Measurements from ENCODE around the gene REC8. TPM values are rescaled to one million over a fixed set of nuclear protein-coding genes. Genes with fewer than 3 reads are reported as not detected.

Gene REC8
- polyA plus RNA-seq, 2 donors = 3.9 to 10.0 TPM

DNA sequence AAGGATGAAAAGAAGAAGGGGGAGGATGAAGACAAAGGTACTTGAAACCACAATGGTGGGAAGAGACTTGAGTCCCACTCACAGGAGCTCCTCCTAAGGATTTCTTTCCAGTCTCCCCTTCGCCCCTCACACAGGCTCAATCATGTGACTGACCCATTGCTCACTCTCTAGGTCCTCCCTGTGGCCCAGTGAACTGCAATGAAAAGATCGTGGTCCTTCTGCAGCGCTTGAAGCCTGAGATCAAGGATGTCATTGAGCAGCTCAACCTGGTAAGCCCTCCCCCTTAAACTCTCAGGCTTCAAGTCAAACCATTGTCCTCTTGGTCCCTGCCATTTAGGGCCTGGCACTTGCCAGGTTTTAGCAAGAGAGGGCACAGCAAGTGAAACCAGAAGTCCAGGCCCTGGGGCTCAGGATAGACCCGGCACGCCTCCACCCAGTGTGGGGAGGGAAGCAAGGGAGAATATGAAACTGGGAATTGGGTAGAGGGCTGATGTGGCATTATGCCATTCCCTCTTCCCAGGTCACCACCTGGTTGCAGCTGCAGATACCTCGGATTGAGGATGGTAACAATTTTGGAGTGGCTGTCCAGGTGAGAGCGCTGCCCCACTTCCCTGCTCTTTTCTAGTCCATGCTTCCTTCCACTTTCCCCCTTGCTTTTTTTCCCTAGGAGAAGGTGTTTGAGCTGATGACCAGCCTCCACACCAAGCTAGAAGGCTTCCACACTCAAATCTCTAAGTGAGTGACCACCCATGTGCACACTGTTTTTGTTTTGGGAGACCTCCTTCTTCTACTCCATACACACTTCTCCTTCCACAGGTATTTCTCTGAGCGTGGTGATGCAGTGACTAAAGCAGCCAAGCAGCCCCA, 34.1 kb upstream of the REC8 start:
- Histone ChIP-seq H3K9me3 (ENCODE audit: control insufficient read depth in 2 of 2, insufficient read depth in 1 of 2, low read depth in 1 of 2, low read length in 1 of 2) (no peaks in the 10 kb centered on the region), H3K4me1 (ENCODE audit: control insufficient read depth in 2 of 2, insufficient read depth in 2 of 2, low read length in 1 of 2) (peaks cover 8 to 15% of the 10 kb centered on the region in 2 donors), H3K27ac (ENCODE audit: low read depth in 2 of 2, low read length in 1 of 2) (peak overlapping the region in 1 of 2 donors; percentile 87), H3K36me3 (ENCODE audit: control insufficient read depth in 2 of 2, insufficient read depth in 2 of 2, low read length in 1 of 2) (peaks cover 3 to 14% of the 10 kb centered on the region in 2 donors), H3K27me3 (ENCODE audit: control insufficient read depth in 1 of 2, insufficient read depth in 2 of 2, low read length in 2 of 2) (no peaks in the 10 kb centered on the region), H3K4me3 (ENCODE audit: low read depth in 1 of 2, low read length in 2 of 2) (no peak overlapping the region)
- WGBS, 2 donors = 79 to 87% methylated on average over 8 of the region's 8 CpGs

DNA sequence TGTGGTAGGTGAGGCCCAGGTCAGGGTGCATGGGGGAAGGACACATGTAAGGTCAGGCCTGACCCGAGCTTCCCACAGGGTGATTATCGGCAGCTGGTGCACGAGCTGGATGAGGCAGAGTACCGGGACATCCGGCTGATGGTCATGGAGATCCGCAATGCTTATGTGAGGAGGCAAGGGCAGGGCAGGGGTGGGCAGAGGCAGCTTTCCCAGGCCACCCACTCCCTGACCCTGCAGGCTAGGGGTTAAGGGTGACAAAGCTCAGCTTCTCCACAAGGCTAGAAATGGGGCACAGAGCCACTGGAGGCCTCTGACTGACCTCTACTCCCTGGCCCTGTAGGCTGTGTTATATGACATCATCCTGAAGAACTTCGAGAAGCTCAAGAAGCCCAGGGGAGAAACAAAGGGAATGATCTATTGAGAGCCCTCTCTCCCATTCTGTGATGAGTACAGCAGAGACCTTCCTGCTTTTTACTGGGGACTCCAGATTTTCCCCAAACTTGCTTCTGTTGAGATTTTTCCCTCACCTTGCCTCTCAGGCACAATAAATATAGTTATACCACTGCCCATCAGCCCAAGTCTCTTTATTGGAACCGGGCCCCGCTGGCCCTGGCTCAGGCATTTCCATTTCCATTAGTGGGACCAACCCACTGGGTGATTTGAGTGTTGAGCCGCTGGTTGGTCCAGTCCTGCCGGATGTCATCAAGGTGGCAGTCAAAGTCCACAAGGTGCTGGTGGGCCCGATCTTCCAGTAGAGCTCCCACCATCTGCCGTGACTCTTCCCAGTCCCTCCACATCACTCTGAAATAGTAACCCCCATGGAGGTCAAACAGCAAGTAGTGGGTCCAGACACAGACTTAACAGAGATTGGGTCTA, 33.2 kb upstream of the REC8 start:
- H3K36me3 ChIP-seq (ENCODE audit: control insufficient read depth in 2 of 2, insufficient read depth in 2 of 2, low read length in 1 of 2) = peaks cover 3 to 14% of the 10 kb centered on the region in 2 donors
- H3K4me3 ChIP-seq (ENCODE audit: low read depth in 1 of 2, low read length in 2 of 2) = no peak overlapping the region
- H3K9me3 ChIP-seq (ENCODE audit: control insufficient read depth in 2 of 2, insufficient read depth in 1 of 2, low read depth in 1 of 2, low read length in 1 of 2) = no peaks in the 10 kb centered on the region
- WGBS, 2 donors = 80 to 81% methylated on average over 13 of the region's 13 CpGs
- no peak overlapping the region for H3K27ac ChIP-seq (ENCODE audit: low read depth in 2 of 2, low read length in 1 of 2)
- no peaks in the 10 kb centered on the region for H3K27me3 ChIP-seq (ENCODE audit: control insufficient read depth in 1 of 2, insufficient read depth in 2 of 2, low read length in 2 of 2)
- peaks cover 8 to 15% of the 10 kb centered on the region in 2 donors for H3K4me1 ChIP-seq (ENCODE audit: control insufficient read depth in 2 of 2, insufficient read depth in 2 of 2, low read length in 1 of 2)

DNA sequence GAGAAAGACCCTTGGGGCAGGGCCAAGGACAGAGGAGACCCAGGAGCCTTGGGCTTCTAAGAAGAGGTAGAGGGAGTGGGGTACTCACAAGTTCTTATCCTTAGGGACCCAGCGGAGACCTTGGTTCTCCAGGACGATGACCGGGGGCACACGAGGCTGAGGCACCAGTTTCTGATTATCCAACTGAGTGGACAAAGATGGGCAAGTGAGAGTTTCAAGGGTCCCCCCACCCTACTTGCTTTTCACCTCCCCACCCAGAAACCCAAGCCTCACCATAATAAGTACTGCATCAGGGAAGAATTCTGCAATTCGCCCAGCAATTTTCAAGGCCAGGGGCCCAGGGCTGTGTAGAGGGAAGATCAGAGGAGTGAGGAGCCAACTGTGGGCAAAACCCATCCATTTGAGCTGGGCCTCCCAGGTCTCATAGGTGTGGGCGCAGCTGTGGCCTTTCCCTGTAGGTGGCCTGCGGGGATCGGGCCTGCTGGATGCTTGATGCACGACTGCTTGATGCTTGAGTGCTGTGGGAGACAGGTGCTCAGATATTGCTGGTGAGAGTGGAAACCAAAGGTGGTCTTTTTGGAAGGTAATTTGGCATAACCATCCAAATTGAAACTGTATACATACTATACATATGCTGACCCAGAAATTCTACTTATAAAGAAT, 32.5 kb upstream of the REC8 start:
- H3K27ac ChIP-seq (ENCODE audit: low read depth in 2 of 2, low read length in 1 of 2) = no peak overlapping the region
- H3K27me3 ChIP-seq (ENCODE audit: control insufficient read depth in 1 of 2, insufficient read depth in 2 of 2, low read length in 2 of 2) = no peaks in the 10 kb centered on the region
- no peak overlapping the region for H3K4me3 ChIP-seq (ENCODE audit: low read depth in 1 of 2, low read length in 2 of 2)
- H3K9me3 ChIP-seq (ENCODE audit: control insufficient read depth in 2 of 2, insufficient read depth in 1 of 2, low read depth in 1 of 2, low read length in 1 of 2) = no peaks in the 10 kb centered on the region
- peaks cover 8 to 15% of the 10 kb centered on the region in 2 donors for H3K4me1 ChIP-seq (ENCODE audit: control insufficient read depth in 2 of 2, insufficient read depth in 2 of 2, low read length in 1 of 2)
- peaks cover 3 to 18% of the 10 kb centered on the region in 2 donors for H3K36me3 ChIP-seq (ENCODE audit: control insufficient read depth in 2 of 2, insufficient read depth in 2 of 2, low read length in 1 of 2)
- 72 to 81% methylated on average over 9 of the region's 9 CpGs for WGBS, 2 donors

DNA sequence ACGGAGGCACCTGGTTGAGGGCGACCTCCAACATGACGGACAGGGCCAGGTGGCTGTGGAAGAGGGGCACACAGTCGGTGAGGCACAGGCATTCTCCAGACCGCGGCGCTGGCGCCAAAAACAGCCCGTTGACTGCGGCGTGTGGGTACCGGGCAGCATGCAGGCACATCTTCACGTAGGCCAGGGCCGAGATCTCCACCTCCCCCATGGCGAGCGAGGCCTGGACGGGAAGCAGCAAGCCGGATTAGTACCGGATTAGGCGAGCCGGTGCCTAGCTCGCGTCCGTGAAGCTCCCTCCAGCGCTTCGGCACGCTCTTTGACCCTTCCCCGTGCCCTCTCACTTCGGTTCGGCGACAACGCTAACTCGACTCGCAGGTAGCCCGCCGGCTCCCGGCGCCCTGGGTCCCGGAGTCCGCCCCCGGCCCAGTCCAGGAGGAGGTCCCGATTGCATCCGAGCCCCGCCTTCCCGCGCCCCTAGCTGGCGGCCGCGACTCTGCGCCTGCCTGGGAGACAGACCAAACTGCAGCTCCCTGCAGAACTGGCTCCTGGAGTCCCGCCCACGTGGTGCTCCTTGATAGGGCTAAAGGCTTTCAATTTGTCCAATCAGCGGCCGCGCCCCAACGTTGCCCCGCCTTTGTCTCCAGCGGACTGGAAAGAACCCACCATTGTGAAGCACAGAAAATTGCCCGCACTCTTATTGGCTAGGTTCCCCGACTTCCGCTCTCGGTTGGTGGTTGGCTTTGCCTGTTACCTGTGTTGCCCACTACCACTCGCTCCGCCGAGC, 30.6 kb upstream of the REC8 start, which contains the start of gene EMC9:
Gene EMC9 (minus strand): TSS at position 495 of the 784 bp plus-strand sequence. CDS start 287 bp downstream, at position 208.
- H3K4me1 ChIP-seq (ENCODE audit: control insufficient read depth in 2 of 2, insufficient read depth in 2 of 2, low read length in 1 of 2) = peaks cover 8 to 21% of the 10 kb centered on the region in 2 donors
- H3K9me3 ChIP-seq (ENCODE audit: control insufficient read depth in 2 of 2, insufficient read depth in 1 of 2, low read depth in 1 of 2, low read length in 1 of 2) = no peaks in the 10 kb centered on the region
- H3K4me3 ChIP-seq (ENCODE audit: low read depth in 1 of 2, low read length in 2 of 2) = peak within 1 kb of the TSS; percentile 63 to 85
- H3K36me3 ChIP-seq (ENCODE audit: control insufficient read depth in 2 of 2, insufficient read depth in 2 of 2, low read length in 1 of 2) = peaks cover 3 to 21% of the 10 kb centered on the region in 2 donors
- WGBS, 2 donors = 0% methylated on average over 65 of the region's 65 CpGs
- H3K27me3 ChIP-seq (ENCODE audit: control insufficient read depth in 1 of 2, insufficient read depth in 2 of 2, low read length in 2 of 2) = no peaks in the 10 kb centered on the region
- H3K27ac ChIP-seq (ENCODE audit: low read depth in 2 of 2, low read length in 1 of 2) = peak within 1 kb of the TSS; percentile 97

DNA sequence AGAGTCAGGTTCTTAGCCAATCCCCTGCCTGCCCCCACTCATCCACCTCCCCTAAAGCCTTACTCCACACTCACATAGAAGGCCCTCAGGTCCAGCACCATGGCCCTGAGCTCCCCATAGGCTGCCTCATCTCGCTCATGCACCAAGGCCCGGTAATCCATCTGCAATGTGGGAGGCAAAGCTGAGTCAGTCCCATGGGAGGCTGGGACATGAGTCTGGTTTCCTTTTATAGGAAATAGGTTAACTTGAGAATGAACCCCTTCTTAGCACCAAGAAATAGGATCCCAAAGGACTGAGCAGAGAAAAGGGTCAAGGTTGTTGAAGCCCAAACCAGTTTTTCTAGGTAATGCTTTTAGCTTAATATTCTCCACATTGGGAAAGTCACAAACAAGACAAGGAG, 28.4 kb upstream of the REC8 start:
- H3K27me3 ChIP-seq (ENCODE audit: control insufficient read depth in 1 of 2, insufficient read depth in 2 of 2, low read length in 2 of 2) = no peaks in the 10 kb centered on the region
- H3K36me3 ChIP-seq (ENCODE audit: control insufficient read depth in 2 of 2, insufficient read depth in 2 of 2, low read length in 1 of 2) = peaks cover 3 to 10% of the 10 kb centered on the region in 2 donors
- no peaks in the 10 kb centered on the region for H3K9me3 ChIP-seq (ENCODE audit: control insufficient read depth in 2 of 2, insufficient read depth in 1 of 2, low read depth in 1 of 2, low read length in 1 of 2)
- peaks cover 8 to 14% of the 10 kb centered on the region in 2 donors for H3K4me1 ChIP-seq (ENCODE audit: control insufficient read depth in 2 of 2, insufficient read depth in 2 of 2, low read length in 1 of 2)
- H3K4me3 ChIP-seq (ENCODE audit: low read depth in 1 of 2, low read length in 2 of 2) = no peak overlapping the region
- 84 to 87% methylated on average over 2 of the region's 2 CpGs for WGBS, 2 donors
- H3K27ac ChIP-seq (ENCODE audit: low read depth in 2 of 2, low read length in 1 of 2) = no peak overlapping the region

DNA sequence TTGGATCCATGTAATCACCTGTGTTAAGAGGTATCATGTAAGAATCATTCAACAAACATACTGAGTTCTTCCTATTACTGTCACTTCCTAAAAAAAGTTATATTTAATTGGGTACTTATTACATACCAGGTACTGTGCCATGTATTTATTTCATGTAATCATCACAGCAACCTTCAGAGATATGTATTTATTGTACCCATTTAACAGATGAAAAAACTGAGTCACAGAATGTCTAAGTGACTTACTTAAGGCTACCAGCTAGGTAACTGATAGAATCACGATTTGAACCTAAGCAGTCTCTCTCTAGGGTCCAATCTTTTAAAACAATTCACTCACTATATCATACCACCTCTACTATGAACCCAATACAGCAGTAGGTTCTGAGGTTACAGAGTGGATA, 27.4 kb upstream of the REC8 start:
- Histone ChIP-seq H3K27ac (ENCODE audit: low read depth in 2 of 2, low read length in 1 of 2) (no peak overlapping the region), H3K4me3 (ENCODE audit: low read depth in 1 of 2, low read length in 2 of 2) (no peak overlapping the region), H3K27me3 (ENCODE audit: control insufficient read depth in 1 of 2, insufficient read depth in 2 of 2, low read length in 2 of 2) (no peaks in the 10 kb centered on the region), H3K36me3 (ENCODE audit: control insufficient read depth in 2 of 2, insufficient read depth in 2 of 2, low read length in 1 of 2) (peaks cover 0 to 9% of the 10 kb centered on the region in 2 donors), H3K9me3 (ENCODE audit: control insufficient read depth in 2 of 2, insufficient read depth in 1 of 2, low read depth in 1 of 2, low read length in 1 of 2) (no peaks in the 10 kb centered on the region), H3K4me1 (ENCODE audit: control insufficient read depth in 2 of 2, insufficient read depth in 2 of 2, low read length in 1 of 2) (peaks cover 2 to 15% of the 10 kb centered on the region in 2 donors)
- whole genome bisulfite sequencing, 2 donors = 85 to 88% methylated on average over 1 of the region's 1 CpG

DNA sequence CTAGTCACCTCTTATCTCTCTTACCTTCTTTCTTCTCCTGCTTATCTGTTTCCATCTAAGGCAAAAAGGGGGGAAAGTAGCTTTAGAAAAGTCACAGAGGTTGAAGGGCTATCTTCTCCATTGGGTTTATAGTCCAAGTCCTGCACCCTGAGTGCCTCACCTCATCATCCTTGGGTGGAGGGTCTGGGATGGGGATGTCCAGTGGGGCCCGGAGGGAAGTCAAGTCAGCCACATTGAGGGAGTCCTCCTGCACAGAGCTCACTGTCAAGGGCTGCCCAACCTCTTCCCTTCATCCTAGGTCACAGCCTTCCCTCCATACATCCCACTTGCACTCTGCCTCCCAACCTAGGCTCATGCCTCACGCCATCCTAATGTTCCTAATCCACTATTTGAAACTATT, 26.7 kb upstream of the REC8 start:
- H3K9me3 ChIP-seq (ENCODE audit: control insufficient read depth in 2 of 2, insufficient read depth in 1 of 2, low read depth in 1 of 2, low read length in 1 of 2) = no peaks in the 10 kb centered on the region
- no peak overlapping the region for H3K4me3 ChIP-seq (ENCODE audit: low read depth in 1 of 2, low read length in 2 of 2)
- H3K4me1 ChIP-seq (ENCODE audit: control insufficient read depth in 2 of 2, insufficient read depth in 2 of 2, low read length in 1 of 2) = peaks cover 0 to 14% of the 10 kb centered on the region in 2 donors
- 88 to 91% methylated on average over 2 of the region's 2 CpGs for WGBS, 2 donors
- H3K36me3 ChIP-seq (ENCODE audit: control insufficient read depth in 2 of 2, insufficient read depth in 2 of 2, low read length in 1 of 2) = peaks cover 0 to 11% of the 10 kb centered on the region in 2 donors
- no peaks in the 10 kb centered on the region for H3K27me3 ChIP-seq (ENCODE audit: control insufficient read depth in 1 of 2, insufficient read depth in 2 of 2, low read length in 2 of 2)
- H3K27ac ChIP-seq (ENCODE audit: low read depth in 2 of 2, low read length in 1 of 2) = no peak overlapping the region

DNA sequence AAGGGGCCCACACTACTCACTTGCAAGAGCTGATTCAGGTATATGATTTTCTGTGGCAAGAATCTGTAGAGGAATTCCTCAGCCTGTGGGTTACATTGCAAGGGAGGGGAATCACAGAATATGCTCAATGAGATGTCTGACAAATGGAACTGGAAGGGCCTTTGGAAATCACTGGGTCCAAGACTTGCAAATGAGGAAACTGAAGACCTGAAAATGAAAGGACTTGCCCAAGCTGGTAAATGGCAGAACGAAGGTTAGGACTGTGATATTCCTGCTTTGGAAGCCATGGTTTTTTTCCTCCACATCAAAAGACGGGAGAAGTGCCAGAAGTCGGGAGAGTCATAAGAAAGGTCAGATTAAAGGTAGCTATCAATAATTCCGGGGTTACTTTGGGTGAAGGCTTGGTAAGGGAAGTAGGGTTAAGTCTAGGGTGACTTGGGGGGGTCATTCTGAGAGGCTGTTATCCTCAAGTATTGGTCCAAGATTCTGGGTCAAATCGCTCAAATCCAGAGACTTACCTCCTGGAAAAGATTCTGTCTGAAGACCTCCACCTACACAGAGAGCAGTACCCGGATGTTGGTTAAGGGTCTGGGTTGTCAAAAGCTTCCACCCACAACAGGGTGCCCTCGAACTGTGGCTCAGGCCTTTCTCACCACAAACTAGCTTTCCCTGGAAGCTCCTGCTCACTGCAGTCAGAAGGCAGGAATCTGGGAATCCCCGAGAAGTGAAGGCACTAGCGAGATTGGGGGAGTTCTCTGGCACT, 26.0 kb upstream of the REC8 start:
- Histone ChIP-seq H3K4me1 (ENCODE audit: control insufficient read depth in 2 of 2, insufficient read depth in 2 of 2, low read length in 1 of 2) (peaks cover 0 to 14% of the 10 kb centered on the region in 2 donors), H3K36me3 (ENCODE audit: control insufficient read depth in 2 of 2, insufficient read depth in 2 of 2, low read length in 1 of 2) (peaks cover 0 to 18% of the 10 kb centered on the region in 2 donors), H3K4me3 (ENCODE audit: low read depth in 1 of 2, low read length in 2 of 2) (peak overlapping the region; percentile 87 to 93), H3K9me3 (ENCODE audit: control insufficient read depth in 2 of 2, insufficient read depth in 1 of 2, low read depth in 1 of 2, low read length in 1 of 2) (no peaks in the 10 kb centered on the region), H3K27ac (ENCODE audit: low read depth in 2 of 2, low read length in 1 of 2) (peak overlapping the region; percentile 92 to 97), H3K27me3 (ENCODE audit: control insufficient read depth in 1 of 2, insufficient read depth in 2 of 2, low read length in 2 of 2) (no peaks in the 10 kb centered on the region)
- WGBS, 2 donors = 7 to 10% methylated on average over 9 of the region's 9 CpGs

Data from esophagus (tissue), 2 donors.